ENCODE measurements around the gene ATP7A. TPM values are rescaled to one million over a fixed set of nuclear protein-coding genes. Genes with fewer than 3 reads are reported as not detected.

ATP7A gene
- total RNA-seq, 2 donors from 2014 or later: 7.3 to 9.9 TPM

- peak; percentile 93 for ATAC-seq
- H3K27ac ChIP-seq: peak within 1 kb of the TSS; percentile 84 to 96 (median 90)
Observed at GRCh38 chrX:77894921-77895886, 15.3 kb upstream of the ATP7A start, which contains the start of gene MAGT1. Gene MAGT1, minus strand, starts transcription at chrX:77895435. Its CDS starts 25 bp downstream, at chrX:77895410.

GRCh38 chrX:77899081-77899828, 11.2 kb upstream of the ATP7A start, which contains the start of gene COX7B:
Gene COX7B, plus strand, starts transcription at chrX:77899468. Its CDS starts 86 bp downstream, at chrX:77899554.
- peak; percentile 41 to 84 (median 82) for TF ChIP-seq POLR2A (IDR thresholded peaks at IDR 0.05)
- peak in 5 of 7 experiments; percentile 8 to 55 (median 52) for TF ChIP-seq CTCF (IDR thresholded peaks at IDR 0.05)
- H3K36me3 ChIP-seq (replicated peaks in 1 of 2; ENCODE audit: insufficient read depth in 1 of 2, low read depth in 2 of 2): no peaks in the 10 kb centered on the region
- H3K9me3 ChIP-seq: no peaks in the 10 kb centered on the region
- intact Hi-C loops (cut with DNase I): no loop called here
- peak within 1 kb of the TSS; percentile 70 to 89 (median 80) for H3K27ac ChIP-seq
- peak within 1 kb of the TSS; percentile 6 to 65 for H3K4me3 ChIP-seq
- no peaks in the 10 kb centered on the region for H3K27me3 ChIP-seq
- ATAC-seq (peak; percentile 83), DNase-seq (peak; percentile 70 to 89 (median 79))
- WGBS, 2 donors: 0 to 1% methylated on average over 26 to 28 of the region's 28 CpGs
- H3K4me1 ChIP-seq: peaks cover 7% of the 10 kb centered on the region

More at GRCh38 chrX:77894921-77895886, 15.3 kb upstream of the ATP7A start, which contains the start of gene MAGT1:
- Histone ChIP-seq H3K36me3 (replicated peaks in 1 of 2; ENCODE audit: insufficient read depth in 1 of 2, low read depth in 2 of 2) (no peaks in the 10 kb centered on the region), H3K4me3 (peak within 1 kb of the TSS; percentile 6 to 43), H3K27me3 (no peaks in the 10 kb centered on the region), H3K4me1 (peaks cover 9% of the 10 kb centered on the region), H3K9me3 (no peaks in the 10 kb centered on the region)
- peak; percentile 91 to 96 (median 93) for DNase-seq
- TF ChIP-seq POLR2A (IDR thresholded peaks at IDR 0.05) (peak; percentile 82 to 96 (median 96)), CTCF (IDR thresholded peaks at IDR 0.05) (peak in 1 of 7 experiments; percentile 5)
- WGBS, 2 donors: 0% methylated on average over 43 to 49 of the region's 49 CpGs
- intact Hi-C loops (cut with DNase I): no loop called here

GRCh38 chrX:77900688-77901087, 9.8 kb upstream of the ATP7A start:
- Histone ChIP-seq H3K27ac (peak overlapping the region in 2 of 4 donors; percentile 75 to 89), H3K27me3 (no peaks in the 10 kb centered on the region), H3K36me3 (replicated peaks in 1 of 2; ENCODE audit: insufficient read depth in 1 of 2, low read depth in 2 of 2) (peaks cover 0 to 2% of the 10 kb centered on the region in 2 donors), H3K4me1 (peaks cover 7% of the 10 kb centered on the region), H3K9me3 (no peaks in the 10 kb centered on the region), H3K4me3 (no peak overlapping the region)
- intact Hi-C loops (cut with DNase I): no loop called here
- ATAC-seq: no peak
- DNase-seq: no peak
- WGBS, 2 donors: 35 to 42% methylated on average over 1 of the region's 1 CpG
- TF ChIP-seq POLR2A (IDR thresholded peaks at IDR 0.05): no peak
- no peak for TF ChIP-seq CTCF (IDR thresholded peaks at IDR 0.05)

GRCh38 chrX:77901506-77901905, 9.0 kb upstream of the ATP7A start:
- TF ChIP-seq POLR2A (IDR thresholded peaks at IDR 0.05) (no peak), CTCF (IDR thresholded peaks at IDR 0.05) (no peak)
- H3K4me3 ChIP-seq: no peak overlapping the region
- 87 to 89% methylated on average over 5 of the region's 5 CpGs for WGBS, 2 donors
- intact Hi-C loops (cut with DNase I): no loop called here
- no peaks in the 10 kb centered on the region for H3K9me3 ChIP-seq
- no peak overlapping the region for H3K27ac ChIP-seq
- H3K27me3 ChIP-seq: no peaks in the 10 kb centered on the region
- ATAC-seq (no peak), DNase-seq (no peak)
- peaks cover 0 to 2% of the 10 kb centered on the region in 2 donors for H3K36me3 ChIP-seq (replicated peaks in 1 of 2; ENCODE audit: insufficient read depth in 1 of 2, low read depth in 2 of 2)
- H3K4me1 ChIP-seq: peaks cover 7% of the 10 kb centered on the region
